Activated T-cell treated with anti-CD3 and anti-CD28 coated beads for 24 hours (primary cell): Measurements from ENCODE around the gene ATP10B.
"Not testable (repeated sequence)": the region's sequence is repeated elsewhere in the genome, so short reads cannot be mapped to it uniquely, and the experiment has no call there.

Experiments
- DNase-seq: peaks from one replicate; pipeline ENCODE4 v3.0.0-alpha.2; 2020; ENCODE audit warnings: low read depth

ATP10B gene

GRCh38 chr5:160852049-160852448, at the start of gene ATP10B:
ATP10B (minus strand) TSS chr5:160852211; CDS start chr5:160688074, 164,137 bp downstream.
- no peak for DNase-seq

GRCh38 chr5:160901656-160902055, 49.6 kb upstream of the ATP10B start:
- no peak for DNase-seq

GRCh38 chr5:160899735-160900134, 47.7 kb upstream of the ATP10B start:
- no peak for DNase-seq

- not testable (repeated sequence) for DNase-seq
These were observed 41.4 kb upstream of the ATP10B start for GRCh38 chr5:160893180-160893964.

GRCh38 chr5:160887780-160888179, 35.8 kb upstream of the ATP10B start:
- DNase-seq: no peak

GRCh38 chr5:160873560-160874200, 21.7 kb upstream of the ATP10B start:
- not testable (repeated sequence) for DNase-seq

GRCh38 chr5:160869989-160870521, 18.0 kb upstream of the ATP10B start:
- DNase-seq: no peak

GRCh38 chr5:160867976-160868375, 16.0 kb upstream of the ATP10B start:
- no peak for DNase-seq

- no peak for DNase-seq
These were observed 560 bp downstream of the ATP10B start for GRCh38 chr5:160851451-160851850.

GRCh38 chr5:160850421-160850820, 1.6 kb downstream of the ATP10B start:
- DNase-seq: no peak

GRCh38 chr5:160847526-160848085, 4.4 kb downstream of the ATP10B start:
- DNase-seq: no peak

- no peak for DNase-seq
These were observed 5.4 kb downstream of the ATP10B start for GRCh38 chr5:160846642-160847041.

GRCh38 chr5:160844177-160844576, 7.8 kb downstream of the ATP10B start:
- no peak for DNase-seq

- no peak for DNase-seq
These were observed 8.8 kb downstream of the ATP10B start for GRCh38 chr5:160843240-160843639.

GRCh38 chr5:160837749-160838593, 14.0 kb downstream of the ATP10B start:
- DNase-seq: no peak

GRCh38 chr5:160837211-160837610, 14.8 kb downstream of the ATP10B start:
- DNase-seq: no peak

- DNase-seq: no peak
These were observed 16.0 kb downstream of the ATP10B start for GRCh38 chr5:160835818-160836528.

GRCh38 chr5:160835376-160835775, 16.6 kb downstream of the ATP10B start:
- no peak for DNase-seq

- no peak for DNase-seq
These were observed 18.2 kb downstream of the ATP10B start for GRCh38 chr5:160833806-160834205.

GRCh38 chr5:160831801-160832200, 20.2 kb downstream of the ATP10B start:
- no peak for DNase-seq

GRCh38 chr5:160824301-160825001, 27.6 kb downstream of the ATP10B start:
- DNase-seq: no peak
